HG02678 (cell line): ENCODE data around the gene RRAGD.

Experiments
- ATAC-seq: cut with Tn5 transposase; IDR thresholded peaks from one replicate; pipeline ENCODE4 v1.9.1; 2021; ENCODE audit warnings: mild to moderate bottlenecking, moderate library complexity; ENCODE audit not compliant: unreplicated experiment

Gene RRAGD

GRCh38 chr6:89412071-89413005 is at the start of gene RRAGD:
TSS of gene RRAGD (minus strand) at chr6:89412273. CDS start at chr6:89411993, 280 bp downstream.
- peak; percentile 65 for ATAC-seq

- ATAC-seq, result no peak
Measured at GRCh38 chr6:89460713-89461112, 48.6 kb upstream of the RRAGD start.

GRCh38 chr6:89459501-89459900 is 47.4 kb upstream of the RRAGD start:
- no peak for ATAC-seq

- ATAC-seq, result no peak
Measured at GRCh38 chr6:89458704-89459103, 46.6 kb upstream of the RRAGD start.

GRCh38 chr6:89454300-89454699 is 42.2 kb upstream of the RRAGD start:
- no peak for ATAC-seq

GRCh38 chr6:89452281-89452680 is 40.2 kb upstream of the RRAGD start:
- ATAC-seq, result no peak

- ATAC-seq, result no peak
Measured at GRCh38 chr6:89449193-89449592, 37.1 kb upstream of the RRAGD start.

- no peak for ATAC-seq
Measured at GRCh38 chr6:89443658-89444057, 31.6 kb upstream of the RRAGD start.

- ATAC-seq, result no peak
Measured at GRCh38 chr6:89440200-89440599, 28.1 kb upstream of the RRAGD start.

GRCh38 chr6:89439014-89439413 is 26.9 kb upstream of the RRAGD start:
- no peak for ATAC-seq

- ATAC-seq, result no peak
Measured at GRCh38 chr6:89438248-89438647, 26.2 kb upstream of the RRAGD start.

- ATAC-seq, result no peak
Measured at GRCh38 chr6:89436226-89436625, 24.2 kb upstream of the RRAGD start.

GRCh38 chr6:89434954-89435353 is 22.9 kb upstream of the RRAGD start:
- ATAC-seq, result no peak

GRCh38 chr6:89434150-89434499 is 22.1 kb upstream of the RRAGD start:
- ATAC-seq, result no peak

- ATAC-seq, result peak; percentile 29
Measured at GRCh38 chr6:89433252-89434149, 21.4 kb upstream of the RRAGD start.

- ATAC-seq, result peak; percentile 95
Measured at GRCh38 chr6:89432875-89433251, 20.8 kb upstream of the RRAGD start, which contains the start of gene ANKRD6. TSS of gene ANKRD6 (plus strand) at chr6:89433152. CDS start at chr6:89566977, 133,825 bp downstream.

- no peak for ATAC-seq
Measured at GRCh38 chr6:89430201-89430962, 18.3 kb upstream of the RRAGD start.

- no peak for ATAC-seq
Measured at GRCh38 chr6:89416796-89417195, 4.7 kb upstream of the RRAGD start.

- ATAC-seq, result no peak
Measured at GRCh38 chr6:89415185-89415584, 3.1 kb upstream of the RRAGD start.

GRCh38 chr6:89414215-89414614 is 2.1 kb upstream of the RRAGD start:
- ATAC-seq, result no peak

GRCh38 chr6:89413006-89413400 is 930 bp upstream of the RRAGD start:
- ATAC-seq, result no peak
